HCT116 (cell line): ENCODE measurements around the gene TLR7.

ENCODE experiments used
- CEBPB ChIP-seq: IDR thresholded peaks from 2 replicates; pipeline ENCODE4 v1.6.1; 2012; ENCODE audit warnings: low read depth
- CTCF ChIP-seq, 3 experiments: fragments of 200-600 bp in 1 of 3; sonication (generic) in 1 of 3; IDR thresholded peaks in 2 of 3; conservative IDR thresholded peaks in 1 of 3; 2 replicates each; pipeline ENCODE4 v1.5.1; 2012 to 2017; ENCODE audit warnings: low read depth in 2 of 3, low read length in 2 of 3, antibody characterized with exemption in 1 of 3, borderline replicate concordance in 1 of 3, control low read depth in 1 of 3, mild to moderate bottlenecking in 1 of 3, mixed read lengths in 1 of 3, mixed run types in 1 of 3, moderate library complexity in 1 of 3; ENCODE audit not compliant: insufficient read depth in 1 of 3
- EZH2 ChIP-seq: fragments of 200-600 bp; sonication (generic); IDR thresholded peaks from 2 replicates; pipeline ENCODE4 v1.6.1; 2017; ENCODE audit warnings: antibody characterized with exemption, mixed run types
- POLR2A ChIP-seq: IDR thresholded peaks from 2 replicates; pipeline ENCODE4 v1.7.0; 2011; ENCODE audit warnings: borderline replicate concordance; ENCODE audit not compliant: insufficient read depth, insufficient read length; ENCODE audit errors: extremely low read depth
- POLR2AphosphoS5 ChIP-seq: IDR thresholded peaks from 2 replicates; pipeline ENCODE4 v1.6.1; 2011; ENCODE audit warnings: mild to moderate bottlenecking, low read depth, low read length, moderate library complexity
- RAD21 ChIP-seq: IDR thresholded peaks from 2 replicates; pipeline ENCODE4 v1.6.1; 2012; ENCODE audit warnings: low read depth, mild to moderate bottlenecking
- REST ChIP-seq: IDR thresholded peaks from 2 replicates; pipeline ENCODE4 v1.6.1; 2012; ENCODE audit warnings: low read depth
- SP1 ChIP-seq: IDR thresholded peaks from 2 replicates; pipeline ENCODE4 v1.6.1; 2012; ENCODE audit warnings: low read depth
- YY1 ChIP-seq: IDR thresholded peaks from 2 replicates; pipeline ENCODE4 v1.6.1; 2011; ENCODE audit warnings: low read length, low read depth, moderate library complexity, mild to moderate bottlenecking; ENCODE audit not compliant: insufficient replicate concordance; ENCODE audit errors: extremely low read depth
- ZBTB33 ChIP-seq: IDR thresholded peaks from 2 replicates; pipeline ENCODE4 v1.6.1; 2011; ENCODE audit warnings: mild to moderate bottlenecking, low read length, moderate library complexity; ENCODE audit not compliant: insufficient replicate concordance; ENCODE audit errors: extremely low read depth

- TF ChIP-seq REST (no peak), EZH2 (no peak), POLR2A (no peak), YY1 (no peak), SP1 (no peak), RAD21 (no peak), CTCF (IDR thresholded peaks at IDR 0.05 in 2 of 3, conservative IDR thresholded peaks at IDR 0.05 in 1 of 3; ENCODE audit: borderline replicate concordance in 1 of 3, insufficient read depth in 1 of 3, low read depth in 2 of 3, low read length in 2 of 3) (no peak), CEBPB (no peak), POLR2AphosphoS5 (no peak), ZBTB33 (no peak)
Observed at GRCh38 chrX:12886545-12886944, 19.7 kb downstream of the TLR7 start.
